Common myeloid progenitor, CD34-positive (primary cell): ENCODE measurements around the gene UTP14A.

Experiments used
- CTCF ChIA-PET: fragments of 350-600 bp; sonication (Branson Sonifier 250); formaldehyde crosslinking; loops from one replicate; lab custom pipeline; 2021; ENCODE audit warnings: antibody characterized with exemption; lab: Charles Lee
- POLR2A ChIA-PET: fragments of 350-600 bp; sonication (Branson Sonifier 250); formaldehyde crosslinking; loops from one replicate; lab custom pipeline; 2021; ENCODE audit warnings: antibody characterized with exemption; lab: Charles Lee
- DNase-seq, 3 donors: peaks; one replicate each; pipeline versions ENCODE4 v3.0.0 to v3.0.0-alpha.2; 2013
- H3K27ac ChIP-seq, 2 experiments: 1 replicate in 1 of 2; 2 replicates in 1 of 2; pipeline ENCODE4 v1.7.0; 2013; ENCODE audit warnings: inconsistent platforms in 2 of 2, low read length in 2 of 2, mild to moderate bottlenecking in 2 of 2, low read depth in 1 of 2, moderate library complexity in 1 of 2; ENCODE audit not compliant: severe bottlenecking in 2 of 2, insufficient read depth in 1 of 2, poor library complexity in 1 of 2
- H3K27me3 ChIP-seq, 5 experiments: replicated peaks in 2 of 5; 1 replicate in 3 of 5; 2 replicates in 2 of 5; pipeline versions ENCODE4 v1.6.1 to v1.7.0; 2013; ENCODE audit warnings: low read length in 4 of 5, mild to moderate bottlenecking in 2 of 5, moderate library complexity in 2 of 5, inconsistent platforms in 1 of 5; ENCODE audit not compliant: insufficient read depth in 5 of 5, control insufficient read depth in 4 of 5
- H3K36me3 ChIP-seq, 4 experiments: 1 replicate in 2 of 4; 2 replicates in 2 of 4; pipeline versions ENCODE4 v1.6.1 to v1.7.0; 2013; ENCODE audit warnings: low read length in 3 of 4, control low read depth in 1 of 4, mild to moderate bottlenecking in 1 of 4; ENCODE audit not compliant: control insufficient read depth in 4 of 4, insufficient read depth in 4 of 4
- H3K4me1 ChIP-seq, 4 experiments: 1 replicate in 3 of 4; 2 replicates in 1 of 4; pipeline versions ENCODE4 v1.6.1 to v1.7.1; 2013; ENCODE audit warnings: low read length in 3 of 4, mild to moderate bottlenecking in 3 of 4, control low read depth in 1 of 4, inconsistent platforms in 1 of 4, moderate library complexity in 1 of 4; ENCODE audit not compliant: control insufficient read depth in 4 of 4, insufficient read depth in 4 of 4; ENCODE audit errors: control extremely low read depth in 1 of 4
- H3K4me3 ChIP-seq, 7 experiments: 1 replicate in 4 of 7; 2 replicates in 3 of 7; pipeline versions ENCODE4 v1.5.1 to v1.7.0; 2013; ENCODE audit warnings: mild to moderate bottlenecking in 7 of 7, low read length in 6 of 7, moderate library complexity in 6 of 7, inconsistent platforms in 2 of 7, low read depth in 2 of 7, control low read depth in 1 of 7; ENCODE audit not compliant: insufficient read depth in 4 of 7, control insufficient read depth in 1 of 7; ENCODE audit errors: extremely low read depth in 1 of 7
- H3K9me3 ChIP-seq, 5 experiments: 1 replicate in 4 of 5; 2 replicates in 1 of 5; pipeline versions ENCODE4 v1.6.1 to v1.7.1; 2013; ENCODE audit warnings: low read length in 4 of 5, mild to moderate bottlenecking in 2 of 5, inconsistent platforms in 1 of 5, low read depth in 1 of 5, moderate library complexity in 1 of 5; ENCODE audit not compliant: control insufficient read depth in 4 of 5, insufficient read depth in 2 of 5; ENCODE audit errors: control extremely low read depth in 1 of 5
- WGBS: methylation state at CpG from one replicate; pipeline ENCODE4 v1.1.5; 2013; ENCODE audit not compliant: insufficient coverage; 5-methylcytosine and 5-hydroxymethylcytosine counted together

UTP14A gene

GRCh38 chrX:129956145-129956544, 50.2 kb downstream of the UTP14A start:
- DNase-seq, result no peak
- Histone ChIP-seq H3K27me3 (peaks cover 0 to 9% (median 0%) of the 10 kb centered on the region in 5 experiments), H3K9me3 (no peaks in the 10 kb centered on the region), H3K4me3 (no peak overlapping the region), H3K27ac (no peak overlapping the region), H3K36me3 (no peaks in the 10 kb centered on the region), H3K4me1 (peaks cover 2 to 29% (median 22%) of the 10 kb centered on the region in 4 experiments)
- ChIA-PET POLR2A (no interaction called here), CTCF (no interaction called here)
- 93% methylated on average over 10 of the region's 10 CpGs for WGBS

DNA sequence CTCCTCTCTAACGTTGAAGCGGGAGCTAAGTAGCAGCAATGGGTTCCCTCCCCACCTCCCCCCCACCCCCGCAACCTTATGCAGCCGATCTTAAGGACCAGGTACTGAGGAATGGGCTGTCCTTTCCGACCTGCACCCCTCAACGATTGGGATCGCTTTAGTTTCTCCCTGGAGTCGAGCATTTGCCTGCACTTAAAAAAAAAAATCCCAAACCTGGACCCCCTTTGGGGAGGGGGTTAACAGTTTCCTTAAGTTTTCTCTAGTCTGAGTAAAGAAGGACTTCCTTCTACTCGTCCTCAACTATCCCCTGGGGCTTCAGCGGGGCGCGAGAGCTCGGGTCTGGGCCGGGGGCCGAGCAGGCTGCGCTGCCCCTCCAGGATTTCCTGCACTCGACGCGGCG, 50.8 kb downstream of the UTP14A start:
- WGBS, result 38% methylated on average over 13 of the region's 20 CpGs
- no peaks in the 10 kb centered on the region for H3K9me3 ChIP-seq
- H3K4me1 ChIP-seq, result peaks cover 2 to 33% (median 25%) of the 10 kb centered on the region in 4 experiments
- ChIA-PET CTCF (interaction anchor here (0.6 to 2.0 kb wide), 3 partner anchors 25 to 71 kb away, joined by 3 to 5 read pairs (median 3); no protein-coding TSS in a partner anchor), POLR2A (interaction anchor here (1.0 kb wide), 1 partner anchor 22 kb away, joined by 3 read pairs; no protein-coding TSS in a partner anchor)
- DNase-seq, result no peak
- H3K36me3 ChIP-seq, result no peaks in the 10 kb centered on the region
- peaks cover 0 to 9% (median 0%) of the 10 kb centered on the region in 5 experiments for H3K27me3 ChIP-seq
- H3K27ac ChIP-seq, result peak overlapping the region in 1 of 2 experiments; percentile 49
- peak overlapping the region in 3 of 7 experiments; percentile 19 to 52 (median 20) for H3K4me3 ChIP-seq

DNA sequence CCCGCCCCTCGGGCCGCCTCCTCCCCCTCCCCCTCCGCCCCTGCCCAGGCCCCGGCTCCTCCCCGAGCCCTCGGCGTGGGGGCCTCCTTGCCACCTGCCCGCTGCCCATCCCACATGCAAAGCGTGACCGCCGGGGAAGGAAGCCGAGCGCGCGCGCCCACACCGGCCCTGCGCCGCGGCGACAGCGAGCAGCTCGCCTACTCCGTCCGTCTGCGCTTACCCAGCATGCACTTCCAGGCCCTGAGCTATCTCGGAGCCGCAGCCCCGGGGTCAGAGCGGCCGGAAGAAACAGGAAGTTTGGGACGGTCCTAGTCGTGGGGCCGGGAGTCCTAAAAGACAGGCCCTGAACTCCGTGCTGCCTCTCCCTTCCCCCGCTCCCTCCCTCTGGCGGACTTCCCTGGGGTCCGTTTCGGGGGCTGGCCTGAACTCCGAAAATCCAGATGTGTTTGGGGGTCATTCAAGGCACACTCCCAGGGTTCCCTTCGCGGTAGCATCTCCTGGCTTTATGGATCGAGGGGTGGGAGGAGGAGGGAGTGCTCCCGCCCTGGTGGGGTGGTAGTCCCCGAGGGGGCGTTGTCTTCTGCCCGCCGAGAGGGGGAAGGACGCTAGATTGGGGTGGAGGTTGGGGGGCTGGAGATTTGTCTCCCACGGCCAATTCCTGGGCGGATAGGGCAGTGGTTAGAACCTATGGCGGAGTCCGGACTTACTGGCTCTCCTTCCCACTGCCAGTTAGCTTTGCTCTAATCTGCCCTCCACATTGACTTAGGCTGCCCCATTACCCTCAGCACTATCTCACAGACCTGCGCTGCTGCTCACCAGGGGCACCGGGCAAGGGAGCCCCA, 51.5 kb downstream of the UTP14A start:
- 45% methylated on average over 23 of the region's 56 CpGs for WGBS
- POLR2A ChIA-PET, result interaction anchor here (0.6 to 1.0 kb wide), 3 partner anchors 18 to 22 kb away, joined by 3 read pairs; no protein-coding TSS in a partner anchor

GRCh38 chrX:129958083-129958465, 52.1 kb downstream of the UTP14A start:
- DNase-seq, result no peak
- Histone ChIP-seq H3K4me3 (peak overlapping the region in 1 of 7 experiments; percentile 64), H3K27ac (no peak overlapping the region), H3K36me3 (no peaks in the 10 kb centered on the region), H3K9me3 (no peaks in the 10 kb centered on the region), H3K27me3 (peaks cover 0 to 9% (median 0%) of the 10 kb centered on the region in 5 experiments), H3K4me1 (peaks cover 2 to 31% (median 21%) of the 10 kb centered on the region in 4 experiments)
- 83% methylated on average over 3 of the region's 7 CpGs for WGBS
- CTCF ChIA-PET, result interaction anchor here (1.3 to 2.0 kb wide), 3 partner anchors 25 to 57 kb away, joined by 3 to 5 read pairs (median 3); no protein-coding TSS in a partner anchor
- POLR2A ChIA-PET, result no interaction called here

More for the DNA sequence above, 51.5 kb downstream of the UTP14A start:
- Histone ChIP-seq H3K4me1 (peaks cover 2 to 32% (median 22%) of the 10 kb centered on the region in 4 experiments), H3K4me3 (peak overlapping the region in 6 of 7 experiments; percentile 37 to 64 (median 48)), H3K27me3 (peaks cover 0 to 9% (median 0%) of the 10 kb centered on the region in 5 experiments), H3K36me3 (no peaks in the 10 kb centered on the region), H3K27ac (peak overlapping the region in 1 of 2 experiments; percentile 54), H3K9me3 (no peaks in the 10 kb centered on the region)
- DNase-seq, result peak; percentile 74 to 89 (median 82)
- CTCF ChIA-PET, result interaction anchor here (0.6 to 2.0 kb wide), 3 partner anchors 26 to 70 kb away, joined by 3 to 5 read pairs (median 3); no protein-coding TSS in a partner anchor

GRCh38 chrX:129958814-129959492, 53.0 kb downstream of the UTP14A start:
- Histone ChIP-seq H3K4me1 (peaks cover 0 to 28% (median 18%) of the 10 kb centered on the region in 4 experiments), H3K9me3 (no peaks in the 10 kb centered on the region), H3K27ac (no peak overlapping the region), H3K36me3 (no peaks in the 10 kb centered on the region), H3K27me3 (peaks cover 0 to 9% (median 0%) of the 10 kb centered on the region in 5 experiments), H3K4me3 (no peak overlapping the region)
- 58% methylated on average over 7 of the region's 13 CpGs for WGBS
- DNase-seq, result no peak
- CTCF ChIA-PET, result interaction anchor here (1.3 to 2.0 kb wide), 3 partner anchors 25 to 56 kb away, joined by 3 to 5 read pairs (median 3); no protein-coding TSS in a partner anchor
- POLR2A ChIA-PET, result no interaction called here

- H3K27me3 ChIP-seq, result peaks cover 0 to 9% (median 0%) of the 10 kb centered on the region in 5 experiments
- no peaks in the 10 kb centered on the region for H3K36me3 ChIP-seq
- no peak for DNase-seq
- H3K27ac ChIP-seq, result no peak overlapping the region
- H3K4me3 ChIP-seq, result no peak overlapping the region
- no peaks in the 10 kb centered on the region for H3K9me3 ChIP-seq
- ChIA-PET CTCF (interaction anchor here (1.3 to 3.5 kb wide), 3 partner anchors 19 to 55 kb away, joined by 3 to 20 read pairs (median 3); no protein-coding TSS in a partner anchor), POLR2A (no interaction called here)
- WGBS, result 76% methylated on average over 19 of the region's 19 CpGs
- peaks cover 0 to 28% (median 18%) of the 10 kb centered on the region in 4 experiments for H3K4me1 ChIP-seq
Measured at GRCh38 chrX:129959493-129959832, 53.5 kb downstream of the UTP14A start.
